ENCODE data around the gene PDE11A. TPM values are rescaled to one million over a fixed set of nuclear protein-coding genes. Genes with fewer than 3 reads are reported as not detected.
"Not testable (repeated sequence)": the region's sequence is repeated elsewhere in the genome, so short reads cannot be mapped to it uniquely, and the experiment has no call there.

PDE11A gene
- polyA plus RNA-seq, 3 donors = 5.5 to 7.6 (median 6.9) TPM

- no peak for DNase-seq (ENCODE audit: low read depth in 3 of 3, low spot score in 2 of 3)
These were observed 2.4 kb upstream of the PDE11A start for GRCh38 chr2:178075006-178075326.

GRCh38 chr2:178074123-178075005 lies 1.8 kb upstream of the PDE11A start:
- no peak for DNase-seq (ENCODE audit: low read depth in 3 of 3, low spot score in 2 of 3)

GRCh38 chr2:178072000-178072382 lies 586 bp downstream of the PDE11A start:
- DNase-seq (ENCODE audit: low read depth in 3 of 3, low spot score in 2 of 3) = no peak

GRCh38 chr2:178070824-178071223 lies 1.8 kb downstream of the PDE11A start:
- no peak for DNase-seq (ENCODE audit: low read depth in 3 of 3, low spot score in 2 of 3)

- DNase-seq (ENCODE audit: low read depth in 3 of 3, low spot score in 2 of 3) = no peak
These were observed 3.0 kb downstream of the PDE11A start for GRCh38 chr2:178069551-178069950.

- DNase-seq (ENCODE audit: low read depth in 3 of 3, low spot score in 2 of 3) = no peak
These were observed 3.6 kb downstream of the PDE11A start for GRCh38 chr2:178068823-178069454.

GRCh38 chr2:178066890-178067669 lies 5.5 kb downstream of the PDE11A start:
- no peak for DNase-seq (ENCODE audit: low read depth in 3 of 3, low spot score in 2 of 3)

GRCh38 chr2:178066324-178066723 lies 6.3 kb downstream of the PDE11A start:
- no peak for DNase-seq (ENCODE audit: low read depth in 3 of 3, low spot score in 2 of 3)

- no peak for DNase-seq (ENCODE audit: low read depth in 3 of 3, low spot score in 2 of 3)
These were observed 12.9 kb downstream of the PDE11A start for GRCh38 chr2:178059681-178060080.

- no peak for DNase-seq (ENCODE audit: low read depth in 3 of 3, low spot score in 2 of 3)
These were observed 13.5 kb downstream of the PDE11A start for GRCh38 chr2:178059111-178059510.

- DNase-seq (ENCODE audit: low read depth in 3 of 3, low spot score in 2 of 3) = no peak
These were observed 15.3 kb downstream of the PDE11A start for GRCh38 chr2:178057179-178057680.

- no peak for DNase-seq (ENCODE audit: low read depth in 3 of 3, low spot score in 2 of 3)
These were observed 16.2 kb downstream of the PDE11A start for GRCh38 chr2:178056345-178056744.

- DNase-seq (ENCODE audit: low read depth in 3 of 3, low spot score in 2 of 3) = not testable (repeated sequence)
These were observed 21.3 kb downstream of the PDE11A start for GRCh38 chr2:178051257-178051656.

GRCh38 chr2:178047391-178047790 lies 25.2 kb downstream of the PDE11A start:
- no peak for DNase-seq (ENCODE audit: low read depth in 3 of 3, low spot score in 2 of 3)

GRCh38 chr2:178044836-178045235 lies 27.7 kb downstream of the PDE11A start:
- no peak for DNase-seq (ENCODE audit: low read depth in 3 of 3, low spot score in 2 of 3)

GRCh38 chr2:178043266-178043665 lies 29.3 kb downstream of the PDE11A start:
- DNase-seq (ENCODE audit: low read depth in 3 of 3, low spot score in 2 of 3) = no peak

GRCh38 chr2:178033583-178033982 lies 39.0 kb downstream of the PDE11A start:
- DNase-seq (ENCODE audit: low read depth in 3 of 3, low spot score in 2 of 3) = not testable (repeated sequence)

- DNase-seq (ENCODE audit: low read depth in 3 of 3, low spot score in 2 of 3) = no peak
These were observed 43.2 kb downstream of the PDE11A start for GRCh38 chr2:178029342-178029741.

- DNase-seq (ENCODE audit: low read depth in 3 of 3, low spot score in 2 of 3) = no peak
These were observed 46.9 kb downstream of the PDE11A start for GRCh38 chr2:178025551-178026185.

- no peak for DNase-seq (ENCODE audit: low read depth in 3 of 3, low spot score in 2 of 3)
These were observed 54.4 kb downstream of the PDE11A start for GRCh38 chr2:178018141-178018540.

- no peak for DNase-seq (ENCODE audit: low read depth in 3 of 3, low spot score in 2 of 3)
These were observed 56.0 kb downstream of the PDE11A start for GRCh38 chr2:178016612-178017011.
